Right kidney (tissue), 1 donor: Measurements from ENCODE around the gene TNP2.
"Not testable (repeated sequence)": the region's sequence is repeated elsewhere in the genome, so short reads cannot be mapped to it uniquely, and the experiment has no call there.

Experiments
- DNase-seq: peaks from one replicate; pipeline ENCODE4 v3.0.0-alpha.2; 2016

The TNP2 gene

DNA sequence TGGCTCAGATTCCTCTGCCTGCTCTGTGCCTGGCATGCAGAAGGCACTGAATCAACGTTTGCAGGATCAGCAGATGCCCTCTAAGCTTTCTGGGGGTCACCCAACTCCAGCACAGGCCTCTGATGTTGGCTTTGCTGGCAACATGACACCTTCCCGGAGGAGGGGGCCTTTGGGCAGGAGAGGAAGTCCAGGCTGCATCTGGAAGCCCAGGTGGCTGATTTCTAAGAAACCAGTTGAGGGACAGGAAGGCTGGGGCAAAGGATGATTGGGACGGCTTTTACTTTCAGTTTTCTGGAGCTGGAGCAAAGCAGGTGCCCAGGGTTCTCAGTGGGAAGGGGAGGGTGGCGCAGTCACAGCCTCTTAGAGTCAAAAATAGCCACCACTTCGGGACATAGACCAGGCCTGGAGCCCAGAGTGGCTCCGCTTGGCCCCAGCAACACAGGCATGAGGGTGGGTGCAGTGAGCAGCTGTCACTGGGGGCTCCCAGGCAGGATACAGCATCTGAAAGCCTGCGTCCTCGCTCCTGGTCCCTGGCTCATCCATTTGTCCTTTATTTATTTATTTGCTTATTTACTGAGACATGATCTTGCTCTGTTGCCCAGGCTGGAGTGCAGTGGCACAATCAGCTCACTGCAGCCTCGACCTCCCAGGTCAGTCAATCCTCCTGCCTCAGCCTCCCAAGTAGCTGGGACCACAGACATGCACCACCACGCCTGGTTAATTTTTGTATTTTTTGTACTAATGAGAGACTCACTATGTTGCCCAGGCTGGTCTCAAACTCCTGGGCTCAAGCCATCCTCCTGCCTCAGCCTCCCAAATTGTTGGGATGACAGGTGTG is 28.3 kb downstream of the TNP2 start:
- DNase-seq, result no peak

DNA sequence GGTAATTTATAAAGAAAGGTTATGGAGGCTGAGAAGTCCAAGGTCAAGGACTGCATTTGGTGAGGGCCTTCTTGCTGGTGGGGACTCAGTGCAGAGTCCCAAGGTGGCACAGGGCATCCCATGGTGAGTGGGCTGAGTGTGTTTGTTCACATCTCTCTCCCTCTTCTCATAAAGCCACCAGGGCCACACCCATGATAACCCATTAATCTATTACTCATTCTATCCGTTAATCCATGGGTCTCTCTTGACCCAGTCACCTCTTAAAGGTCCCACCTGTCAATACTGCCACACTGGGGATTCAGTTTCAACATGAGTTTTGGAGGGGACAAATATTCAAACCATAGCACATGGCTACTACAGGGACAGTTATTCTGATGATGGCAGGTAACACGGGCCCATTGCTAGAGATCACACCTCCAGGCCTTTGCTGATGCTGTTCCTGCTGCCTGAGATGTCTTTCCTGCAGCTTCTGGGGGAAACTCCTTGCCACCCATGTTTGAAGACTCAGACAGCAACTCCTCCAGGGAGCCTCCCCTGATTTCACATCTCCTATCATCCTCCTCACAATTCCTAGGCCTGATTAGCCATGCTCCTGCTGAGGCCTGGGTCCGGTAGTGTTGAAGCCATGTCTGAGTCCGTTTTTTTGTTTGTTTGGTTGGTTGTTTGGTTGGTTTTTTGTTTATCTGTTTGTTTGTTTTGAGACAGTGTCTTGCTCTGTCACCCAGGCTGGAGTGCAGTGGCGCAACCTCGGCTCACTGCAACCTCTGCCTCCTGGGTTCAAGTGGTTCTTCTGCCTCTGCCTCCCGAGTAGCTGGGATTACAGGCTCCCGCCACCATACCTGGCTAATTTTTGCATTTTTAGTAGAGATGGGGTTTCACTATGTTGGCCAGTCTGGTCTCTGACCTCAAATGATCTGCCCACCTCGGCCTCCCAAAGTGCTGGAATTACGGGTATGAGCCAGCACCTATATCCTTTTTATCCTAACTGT is 29.2 kb downstream of the TNP2 start:
- DNase-seq, result no peak

DNA sequence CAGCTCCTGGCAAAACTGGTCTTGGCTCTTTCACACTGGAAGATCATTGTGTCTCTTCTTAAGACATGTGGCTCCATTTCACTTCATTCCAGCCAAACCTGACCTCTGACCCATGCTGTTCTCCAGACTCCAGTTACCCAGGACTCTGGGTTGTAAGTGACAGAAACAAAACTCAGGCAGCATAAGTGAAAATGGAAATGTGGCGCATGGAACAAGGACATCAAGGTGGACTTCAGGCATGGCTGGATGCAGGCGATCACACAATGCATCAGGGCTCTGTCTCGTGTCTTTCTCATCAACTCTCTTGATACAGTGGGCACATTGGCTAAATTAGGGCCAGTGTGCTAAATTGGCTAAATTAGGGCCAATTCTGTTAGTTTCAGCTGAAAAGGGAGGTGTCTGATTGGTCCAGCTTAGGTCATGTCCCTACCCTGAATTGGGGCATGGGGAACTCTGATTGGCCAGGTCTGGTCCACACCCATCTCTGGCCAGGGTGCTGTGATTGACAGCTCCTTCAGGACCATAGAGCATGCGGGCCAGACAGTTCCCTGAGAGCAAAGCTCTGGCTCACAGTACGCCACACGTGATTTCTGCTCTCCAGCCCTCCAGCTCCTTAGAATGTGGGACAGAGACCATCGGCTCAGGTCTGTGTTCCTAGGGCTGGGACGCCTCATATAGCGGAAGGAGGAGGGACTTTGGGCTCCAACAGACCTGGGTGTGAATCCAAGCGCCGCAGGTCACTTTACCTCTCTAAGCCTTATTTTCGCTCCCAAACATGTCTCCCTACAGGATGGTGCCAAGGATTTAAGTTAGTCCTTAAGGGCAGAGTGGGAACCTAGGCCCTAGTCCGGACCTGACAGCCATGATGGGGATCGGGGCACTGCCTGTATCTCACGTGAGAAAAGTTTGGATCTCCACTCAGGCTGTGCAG is 30.6 kb downstream of the TNP2 start:
- no peak for DNase-seq

DNA sequence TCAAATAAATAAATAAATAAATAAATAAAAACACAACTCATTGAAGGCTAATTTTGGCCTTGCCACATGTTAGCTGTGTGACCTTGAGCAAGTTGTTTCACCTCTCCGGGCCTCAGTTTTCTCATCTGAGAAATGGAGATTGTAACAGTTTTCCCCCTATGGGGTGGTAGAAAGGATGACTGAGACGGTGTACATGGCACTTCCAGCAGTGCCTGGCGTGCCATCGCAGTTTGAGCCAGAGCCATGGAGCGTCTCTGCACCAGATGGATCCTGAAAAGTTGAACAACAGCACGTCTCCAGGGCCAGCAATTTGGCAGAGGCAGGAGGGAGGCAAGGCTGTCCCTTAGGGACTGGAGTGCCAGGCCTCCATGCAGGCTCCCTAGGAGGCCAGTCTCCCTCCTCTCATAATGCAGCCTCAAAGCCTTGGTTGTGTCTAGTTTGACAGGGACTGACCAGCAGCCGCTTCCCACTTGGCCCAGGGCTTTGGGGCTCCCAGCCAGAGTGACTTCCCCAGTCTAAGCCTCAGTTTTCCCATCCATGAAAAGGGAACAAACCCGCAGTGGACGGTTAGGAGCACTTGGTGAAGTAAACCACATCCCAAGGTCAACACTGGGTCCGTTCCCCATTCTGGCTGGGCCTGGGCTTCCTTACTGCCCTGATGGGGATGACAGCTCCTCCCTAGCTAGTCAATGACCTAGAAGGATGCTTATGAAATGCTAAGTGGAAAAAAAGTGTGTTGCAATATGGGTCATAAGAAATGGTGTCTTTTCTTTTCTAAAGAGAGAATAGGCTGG is 32.5 kb downstream of the TNP2 start:
- no peak for DNase-seq

DNA sequence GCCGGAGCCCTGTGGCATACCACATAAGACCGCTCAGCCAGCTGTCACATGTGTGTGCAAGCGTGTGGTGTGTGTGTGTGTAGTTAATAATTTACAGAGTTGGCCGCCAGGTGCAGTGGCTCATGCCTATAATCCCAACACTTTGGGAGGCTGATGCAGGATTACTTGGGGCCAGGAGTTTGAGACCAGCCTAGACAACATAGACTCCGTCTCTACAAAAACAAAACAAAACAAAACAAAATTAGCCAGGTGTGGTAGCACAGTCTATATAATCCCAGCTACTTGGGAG is 33.5 kb downstream of the TNP2 start:
- no peak for DNase-seq

DNA sequence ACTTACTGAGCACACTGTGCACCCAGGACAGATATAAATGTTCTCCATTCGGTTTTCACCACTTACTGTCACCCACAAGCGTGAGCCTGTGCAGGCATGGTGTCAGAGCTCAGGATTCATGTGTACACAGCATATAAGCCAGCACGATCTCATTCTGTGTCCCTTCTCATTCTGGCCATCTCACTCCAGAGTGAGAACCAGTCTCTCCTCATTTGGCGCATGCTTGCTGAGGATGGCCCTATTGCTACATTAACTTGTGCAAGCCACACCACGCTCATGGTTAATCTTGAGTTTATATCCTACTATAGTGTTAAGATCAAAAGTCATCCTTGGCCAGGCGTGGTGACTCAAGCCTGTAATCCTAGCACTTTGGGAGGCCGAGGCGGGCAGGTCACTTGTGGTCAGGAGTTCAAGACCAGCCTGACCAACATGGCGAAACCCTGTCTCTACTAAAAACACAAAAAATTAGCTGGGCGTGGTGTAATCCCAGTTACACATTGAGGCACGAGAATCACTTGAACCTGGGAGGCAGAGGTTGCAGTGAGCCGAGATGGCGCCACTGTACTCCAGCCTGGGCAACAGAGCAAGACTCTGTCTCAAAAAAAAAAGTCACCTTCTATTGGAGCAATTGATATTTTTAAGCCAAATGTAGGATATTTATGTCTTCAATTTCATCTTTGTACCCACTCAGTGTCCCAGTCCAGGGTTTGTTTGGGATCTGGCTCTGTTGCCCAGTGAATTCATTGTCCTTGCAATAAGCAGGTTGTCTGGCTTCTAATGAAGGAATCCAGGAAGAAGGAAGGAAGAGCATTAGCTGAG is 34.0 kb downstream of the TNP2 start:
- DNase-seq, result no peak

DNA sequence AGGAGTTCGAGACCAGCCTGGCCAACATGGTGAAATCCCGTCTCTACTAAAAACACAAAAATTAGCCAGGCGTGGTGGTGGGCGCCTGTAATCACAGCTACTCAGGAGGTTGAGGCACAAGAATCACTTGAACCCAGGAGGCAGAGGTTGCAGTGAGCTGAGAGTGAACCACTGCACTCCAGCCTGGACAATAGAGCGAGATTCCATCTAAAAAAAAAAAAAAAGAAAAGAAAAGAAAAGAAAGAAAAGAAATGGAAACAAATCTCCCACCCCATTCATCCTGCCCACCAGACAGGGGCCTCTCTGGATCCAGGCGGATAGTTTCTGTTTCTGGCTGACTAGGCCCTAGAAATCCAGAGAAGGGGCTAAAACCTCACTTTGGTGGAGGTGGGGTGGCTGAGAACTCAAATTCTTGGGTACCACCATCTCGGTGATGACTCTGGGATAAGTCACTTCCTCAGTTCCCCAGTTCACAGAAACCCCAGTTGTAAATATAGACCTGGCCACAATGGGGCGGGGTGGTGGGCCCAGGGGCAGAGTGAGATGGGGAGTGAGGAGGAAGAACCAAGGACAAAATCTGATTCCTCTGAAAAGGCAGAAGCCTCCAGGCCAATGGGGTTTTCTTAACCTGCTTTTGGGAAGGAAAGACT is 35.3 kb downstream of the TNP2 start:
- no peak for DNase-seq

DNA sequence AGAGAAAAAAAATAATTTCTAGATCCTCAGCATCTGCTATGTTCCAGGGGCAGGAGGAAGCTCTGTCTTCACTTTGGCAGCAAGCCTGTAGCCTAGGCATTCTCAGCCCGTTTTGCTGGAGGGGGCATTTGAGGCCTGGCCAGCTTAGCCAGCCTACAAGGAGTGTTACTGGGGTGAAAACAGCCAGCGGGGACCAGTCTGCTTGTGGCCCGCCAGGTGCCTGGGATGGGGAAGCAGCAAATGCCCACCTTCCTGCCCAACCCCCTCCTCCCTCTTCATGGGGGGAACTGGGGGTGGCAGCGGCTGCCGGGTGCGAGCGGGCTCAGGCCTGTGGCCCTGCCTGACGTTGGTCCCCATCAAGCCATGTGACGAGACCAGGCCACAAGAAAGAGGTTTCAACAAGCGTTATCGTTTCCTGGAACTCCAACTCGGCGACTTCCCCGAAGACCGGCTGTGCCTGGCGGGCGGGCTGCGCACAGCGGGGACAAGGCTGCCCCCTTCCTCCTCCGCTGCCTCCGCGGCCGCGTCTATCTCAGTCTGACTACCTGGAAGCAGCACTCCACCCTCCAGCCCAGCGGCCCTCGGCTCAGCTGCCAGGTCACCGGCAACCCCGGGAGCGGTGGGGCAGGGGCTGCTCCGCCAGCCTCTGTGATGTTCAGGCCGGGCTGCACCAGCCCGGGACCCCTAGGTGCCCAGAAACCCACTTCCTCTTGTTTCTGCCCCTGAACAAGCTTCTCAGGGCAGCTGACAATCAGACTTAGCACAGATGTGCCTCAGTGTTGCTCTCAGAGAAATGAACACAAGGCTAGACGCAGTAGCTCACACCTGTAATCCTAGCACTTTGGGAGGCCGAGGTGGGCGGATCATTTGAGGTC is 36.0 kb downstream of the TNP2 start:
- DNase-seq, result peak; percentile 60

DNA sequence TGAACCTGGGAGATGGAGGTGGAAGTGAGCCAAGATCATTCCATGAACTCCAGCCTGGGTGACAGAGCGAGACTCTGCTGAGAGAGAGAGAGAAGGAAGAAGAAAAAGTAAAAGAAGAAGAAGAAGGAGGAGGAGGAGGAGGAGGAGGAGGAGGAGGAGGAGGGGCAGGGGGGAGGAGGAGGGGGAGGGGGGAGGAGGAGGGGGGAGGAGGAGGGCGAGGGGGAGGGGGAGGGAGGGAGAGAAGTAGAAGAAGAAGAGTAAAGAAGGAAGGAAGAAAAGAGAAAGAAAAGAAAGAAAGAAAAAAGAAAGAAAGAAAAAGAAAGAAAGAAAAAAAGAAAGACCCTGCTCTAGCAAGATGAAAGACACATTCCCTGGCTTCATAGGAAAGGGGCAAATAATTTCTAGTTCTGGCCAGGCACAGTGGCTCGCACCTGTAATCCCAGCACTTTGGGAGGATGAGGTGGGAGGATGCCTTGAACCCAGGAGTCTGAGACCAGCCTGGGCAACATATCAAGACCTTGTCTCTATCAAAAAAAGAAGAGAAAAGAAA is 36.7 kb downstream of the TNP2 start:
- no peak for DNase-seq

DNA sequence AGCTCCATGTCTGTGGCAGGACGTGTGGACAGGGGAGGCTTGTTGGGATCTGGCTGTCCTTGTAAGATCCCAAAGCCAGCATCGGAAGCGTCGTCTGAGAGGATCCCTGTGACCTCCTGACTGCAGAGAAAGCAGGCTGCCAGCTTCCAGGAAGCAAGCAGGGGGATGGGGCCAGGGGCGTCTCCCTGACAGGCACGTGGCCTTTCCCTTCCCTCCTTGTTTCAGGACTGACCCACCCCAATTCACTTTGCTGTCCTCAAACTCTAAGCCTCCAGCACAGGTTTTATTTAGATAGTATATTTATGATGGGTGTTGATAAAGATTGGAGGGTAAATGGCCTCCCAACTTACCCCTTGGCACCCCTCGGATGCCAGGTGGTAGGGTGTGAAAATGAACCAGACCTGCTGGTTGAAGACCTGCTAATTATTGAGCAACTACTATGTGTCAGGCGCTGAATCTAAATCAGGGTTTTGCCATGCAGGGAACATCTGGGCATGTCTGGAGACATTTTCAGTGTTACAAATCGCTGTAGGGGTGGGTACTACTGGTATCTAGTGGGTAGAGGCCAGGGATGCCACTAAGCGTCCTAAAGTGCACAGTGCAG is 37.7 kb downstream of the TNP2 start:
- no peak for DNase-seq

DNA sequence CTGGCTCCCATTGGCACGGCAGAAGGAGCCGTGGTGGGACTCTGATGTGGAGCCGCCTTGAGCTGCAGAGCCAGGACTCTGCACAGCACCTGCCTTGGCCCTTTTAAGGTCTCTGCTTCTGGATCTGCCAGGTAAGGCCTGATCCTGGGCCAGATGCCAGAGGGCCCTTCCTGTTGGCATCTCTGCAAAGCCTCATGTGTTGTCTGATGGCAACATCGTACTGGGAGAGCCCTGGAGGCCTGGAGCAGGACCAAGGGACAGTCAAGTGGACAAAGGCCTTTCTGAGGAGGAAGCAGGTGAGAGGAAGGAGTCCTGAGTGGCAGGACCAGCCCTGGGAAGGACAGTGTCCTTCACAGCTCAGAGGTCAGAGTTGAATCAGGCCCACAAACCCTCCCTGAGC is 39.2 kb downstream of the TNP2 start:
- no peak for DNase-seq

DNA sequence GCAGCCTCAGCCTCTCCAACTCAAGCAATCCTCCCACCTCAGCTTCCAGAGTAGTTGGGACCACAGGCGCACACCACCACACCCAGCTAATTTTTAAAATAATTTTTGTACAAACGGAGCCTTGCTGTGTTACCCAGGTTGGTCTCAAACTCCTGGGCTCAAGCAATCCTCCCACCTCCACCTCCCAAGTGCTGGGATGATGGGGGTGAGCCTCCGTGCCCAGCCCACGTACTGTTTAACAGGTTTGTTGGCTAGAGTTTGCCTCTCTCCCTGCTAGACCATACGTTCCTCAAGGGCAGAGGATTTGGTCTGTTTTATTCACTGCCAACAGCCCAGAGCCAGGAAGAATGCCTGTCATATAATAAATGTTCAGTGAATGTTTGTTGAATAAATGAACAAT is 39.7 kb downstream of the TNP2 start:
- DNase-seq, result no peak

DNA sequence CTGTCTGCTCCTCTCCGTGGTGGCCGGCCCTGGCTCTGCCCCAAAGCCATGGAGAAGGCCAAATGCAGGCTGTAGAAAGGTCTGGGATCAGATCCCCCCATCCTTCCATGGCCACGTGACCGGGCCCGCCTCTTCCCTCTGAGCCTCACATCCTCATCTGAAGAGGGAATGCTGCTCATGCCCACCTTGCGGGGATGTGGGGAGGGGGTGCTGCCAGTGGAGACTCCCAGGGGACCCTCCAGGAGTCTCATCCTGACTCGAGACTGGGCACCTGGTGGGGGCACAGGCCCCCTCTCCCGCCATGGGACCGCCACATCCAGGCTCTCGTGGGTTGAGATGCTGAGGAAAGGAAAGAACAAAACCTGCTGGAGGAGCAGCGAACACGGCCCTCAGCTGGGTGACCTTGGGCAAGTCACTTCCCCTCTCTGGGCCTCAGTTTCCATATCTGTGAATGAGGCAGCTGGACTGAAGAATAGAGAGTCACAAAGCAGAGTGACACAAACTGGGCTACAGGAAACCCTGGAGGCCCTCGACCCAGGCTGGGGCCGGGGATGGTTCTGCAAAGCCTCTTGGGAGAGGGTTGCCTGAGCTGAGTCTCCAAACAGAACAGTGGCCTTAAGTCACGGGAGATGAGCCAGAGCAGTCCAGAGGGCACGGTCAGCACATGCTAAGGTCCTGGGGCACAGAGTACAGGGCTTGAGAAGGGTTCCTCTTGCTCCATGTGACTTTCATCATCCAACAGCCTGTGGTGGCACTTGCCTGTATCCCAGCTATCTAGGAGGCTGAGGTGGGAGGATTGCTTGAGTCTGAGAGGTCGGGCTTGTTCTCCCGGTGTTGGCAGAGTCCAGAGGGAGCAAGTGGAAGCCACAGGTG is 43.2 kb downstream of the TNP2 start:
- no peak for DNase-seq

DNA sequence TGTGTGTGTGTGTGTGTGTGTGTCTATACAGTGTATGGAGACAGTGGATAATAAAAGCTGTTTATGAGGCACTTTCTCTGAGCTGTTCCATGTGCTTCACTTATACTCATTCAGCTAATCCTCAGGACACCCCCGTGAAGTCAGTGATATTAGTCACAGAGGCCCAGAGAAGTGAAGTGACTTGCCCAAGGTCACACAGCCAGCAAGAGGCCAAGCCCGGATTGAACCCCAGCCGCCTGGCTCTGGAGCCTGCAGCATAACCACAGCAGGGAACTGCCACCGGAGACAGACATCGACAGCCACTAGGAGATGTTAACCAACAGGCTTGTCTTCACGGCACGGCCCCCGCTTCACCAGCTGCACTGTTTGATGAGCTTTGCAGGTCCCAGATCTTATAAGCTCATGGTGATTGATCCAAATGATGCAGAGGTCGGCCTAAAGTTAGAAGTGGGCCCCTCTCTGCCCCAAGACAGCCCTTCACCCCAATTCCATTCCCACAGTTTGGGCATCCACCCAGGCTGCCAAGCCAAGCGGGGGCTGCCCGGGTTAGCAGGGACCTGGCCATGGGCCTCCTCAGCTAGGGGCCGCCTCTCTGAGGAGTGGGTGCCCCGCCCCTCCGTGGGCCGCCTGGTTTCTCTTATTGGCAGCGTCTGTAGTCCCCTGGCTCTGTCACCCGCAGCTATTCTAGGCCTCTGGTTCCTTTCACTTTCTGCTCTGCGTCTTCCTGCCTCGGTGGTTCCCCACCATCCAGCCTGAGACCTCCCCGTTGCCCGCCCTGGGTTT is 44.0 kb downstream of the TNP2 start:
- DNase-seq, result no peak

DNA sequence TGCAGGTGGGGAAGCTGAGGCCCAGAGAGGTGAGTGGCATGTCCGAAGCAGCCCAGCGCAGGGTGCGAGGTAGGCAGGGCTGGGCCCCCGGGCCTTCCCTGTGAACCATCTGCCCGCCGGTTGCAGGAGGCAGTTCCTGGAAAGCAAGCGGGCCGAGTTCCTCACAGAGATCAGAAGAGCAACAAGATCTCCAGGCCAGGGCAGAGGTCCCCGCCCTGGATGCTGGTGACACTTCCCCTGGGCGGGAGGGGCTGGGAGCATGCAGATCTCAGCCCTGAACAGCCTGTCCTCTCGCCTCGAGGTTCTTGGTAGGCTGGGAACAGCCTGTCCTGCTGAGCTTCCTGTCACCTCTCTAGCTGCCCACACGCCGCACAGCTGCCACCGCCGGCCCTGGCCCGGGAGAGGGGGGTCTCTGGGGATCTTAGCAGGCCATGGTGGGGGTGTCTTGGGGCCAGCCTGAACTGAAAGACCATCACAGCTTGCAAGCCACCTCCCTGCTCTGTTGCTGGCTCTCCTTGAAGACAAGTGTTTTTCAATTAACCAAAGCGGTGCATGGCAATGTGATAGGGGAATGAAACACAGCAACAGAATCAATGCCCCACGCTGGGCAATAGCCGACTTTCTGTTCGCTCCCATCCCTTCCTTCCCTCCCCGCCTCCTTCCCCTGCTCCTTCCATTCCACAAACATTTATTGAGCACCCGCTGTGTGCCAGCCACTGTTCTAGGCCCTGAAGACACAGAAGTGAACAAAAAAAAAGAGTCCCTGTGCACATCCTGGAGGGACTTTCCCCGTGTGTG is 44.8 kb downstream of the TNP2 start:
- no peak for DNase-seq

DNA sequence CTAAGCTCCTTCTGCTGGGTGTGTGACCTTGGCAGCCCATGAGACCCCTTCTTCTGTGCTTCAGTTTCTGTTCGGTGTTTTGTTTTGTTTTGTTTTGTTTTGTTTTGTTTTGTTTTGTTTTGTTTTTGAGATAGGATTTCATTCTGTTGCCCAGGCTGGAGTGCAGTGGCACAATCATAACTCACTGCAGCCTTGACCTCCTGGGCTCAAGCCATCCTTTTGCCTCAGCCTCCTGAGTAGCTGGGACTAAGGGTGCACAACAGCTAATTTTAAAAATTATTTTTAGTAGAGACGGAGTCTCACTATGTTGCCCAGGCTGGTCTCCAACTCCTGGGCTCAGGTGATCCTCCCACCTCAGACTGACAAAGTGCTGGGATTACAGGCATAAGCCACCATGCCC is 48.6 kb downstream of the TNP2 start:
- DNase-seq, result not testable (repeated sequence)
